Ovary (tissue), 3 donors: ENCODE results near the gene TESK2.

Experiments used
- EP300 ChIP-seq: sonication (generic); formaldehyde crosslinking; IDR thresholded peaks from one replicate; pipeline ENCODE4 v1.6.1; 2017; ENCODE audit warnings: antibody characterized with exemption
- POLR2A ChIP-seq: fragments of 450-650 bp; IDR thresholded peaks from one replicate; pipeline ENCODE4 v1.6.1; 2017; ENCODE audit warnings: antibody characterized with exemption, mild to moderate bottlenecking, moderate library complexity
- TF ChIP-seq, protein P1 (sequence below), 3 donors: fragments of 450-650 bp in 2 of 3; fragments of 200-600 bp in 1 of 3; IDR thresholded peaks; one replicate each; pipeline versions ENCODE4 v1.5.1 to v1.8.0; 2016 to 2022; ENCODE audit warnings: antibody characterized with exemption in 3 of 3, mild to moderate bottlenecking in 1 of 3
- donor health status: DM: no; HTN: no; CAD: no.

DNA sequence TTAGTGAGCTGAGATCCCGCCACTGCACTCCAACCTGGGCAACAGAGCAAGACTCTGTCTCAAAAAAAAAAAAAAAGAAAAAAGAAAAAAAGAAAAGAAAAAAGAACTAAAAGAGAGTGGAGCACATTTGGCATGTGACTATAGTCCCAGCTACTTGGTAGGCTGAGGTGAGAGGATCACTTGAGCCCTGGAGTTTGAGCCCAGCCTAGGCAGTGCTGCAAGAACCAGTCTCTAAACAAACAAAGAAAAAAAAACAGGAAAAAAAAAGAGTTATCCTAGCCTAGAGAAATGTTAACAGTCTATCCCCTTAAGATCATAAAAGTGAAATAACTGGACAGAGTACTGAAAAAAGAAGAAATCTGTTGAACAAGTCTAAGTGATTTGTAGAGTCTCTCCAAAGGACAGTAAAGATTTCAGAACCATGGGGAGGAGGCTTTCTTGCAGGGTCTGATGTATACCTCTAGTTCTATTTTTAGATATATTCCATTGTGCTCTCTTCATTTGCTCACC is 35.2 kb upstream of the TESK2 start:
- TF ChIP-seq, protein P1, sequence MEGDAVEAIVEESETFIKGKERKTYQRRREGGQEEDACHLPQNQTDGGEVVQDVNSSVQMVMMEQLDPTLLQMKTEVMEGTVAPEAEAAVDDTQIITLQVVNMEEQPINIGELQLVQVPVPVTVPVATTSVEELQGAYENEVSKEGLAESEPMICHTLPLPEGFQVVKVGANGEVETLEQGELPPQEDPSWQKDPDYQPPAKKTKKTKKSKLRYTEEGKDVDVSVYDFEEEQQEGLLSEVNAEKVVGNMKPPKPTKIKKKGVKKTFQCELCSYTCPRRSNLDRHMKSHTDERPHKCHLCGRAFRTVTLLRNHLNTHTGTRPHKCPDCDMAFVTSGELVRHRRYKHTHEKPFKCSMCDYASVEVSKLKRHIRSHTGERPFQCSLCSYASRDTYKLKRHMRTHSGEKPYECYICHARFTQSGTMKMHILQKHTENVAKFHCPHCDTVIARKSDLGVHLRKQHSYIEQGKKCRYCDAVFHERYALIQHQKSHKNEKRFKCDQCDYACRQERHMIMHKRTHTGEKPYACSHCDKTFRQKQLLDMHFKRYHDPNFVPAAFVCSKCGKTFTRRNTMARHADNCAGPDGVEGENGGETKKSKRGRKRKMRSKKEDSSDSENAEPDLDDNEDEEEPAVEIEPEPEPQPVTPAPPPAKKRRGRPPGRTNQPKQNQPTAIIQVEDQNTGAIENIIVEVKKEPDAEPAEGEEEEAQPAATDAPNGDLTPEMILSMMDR (IDR thresholded peaks at IDR 0.05): no peak
- TF ChIP-seq EP300 (no peak), POLR2A (no peak)
